Activated CD8-positive, alpha-beta T cell treated with anti-CD3 and anti-CD28 coated beads for 36 hours (primary cell): ENCODE results near the gene TFAP2E. TPM values are rescaled to one million over a fixed set of nuclear protein-coding genes. Genes with fewer than 3 reads are reported as not detected.

ENCODE experiments used
- ATAC-seq: fragments of 200-7000 bp; cut with Tn5 transposase; one replicate; pipeline ENCODE4 v1.10.0; 2021; ENCODE audit warnings: mild to moderate bottlenecking, moderate library complexity
- CTCF ChIA-PET: fragments of 350-600 bp; sonication (Branson Sonifier 250); formaldehyde crosslinking; loops from one replicate; lab custom pipeline; 2021; ENCODE audit warnings: antibody characterized with exemption; lab: Charles Lee
- POLR2A ChIA-PET: fragments of 350-600 bp; sonication (Branson Sonifier 250); formaldehyde crosslinking; loops from one replicate; lab custom pipeline; 2021; ENCODE audit warnings: antibody characterized with exemption; lab: Charles Lee
- DNase-seq: peaks from one replicate; pipeline ENCODE4 v3.0.0-alpha.2; 2020
- H3K27ac Mint-ChIP-seq: one replicate; pipeline ENCODE4 v1.8.0; 2021; ENCODE audit warnings: mild to moderate bottlenecking, mixed read lengths
- H3K27me3 Mint-ChIP-seq: one replicate; pipeline ENCODE4 v1.8.0; 2021; ENCODE audit warnings: mixed read lengths
- H3K36me3 Mint-ChIP-seq: one replicate; pipeline ENCODE4 v1.8.0; 2021; ENCODE audit warnings: low read depth, mixed read lengths
- H3K4me1 Mint-ChIP-seq: one replicate; pipeline ENCODE4 v1.8.0; 2021; ENCODE audit warnings: low read depth, mixed read lengths
- H3K4me3 Mint-ChIP-seq: one replicate; pipeline ENCODE4 v1.8.0; 2021; ENCODE audit warnings: mild to moderate bottlenecking, moderate library complexity, mixed read lengths
- H3K9me3 Mint-ChIP-seq: one replicate; pipeline ENCODE4 v1.8.0; 2021; ENCODE audit warnings: mixed read lengths
- CTCF ChIP-seq: fragments of 200-600 bp; IDR thresholded peaks from one replicate; pipeline ENCODE4 v1.8.0; 2022; ENCODE audit warnings: antibody characterized with exemption, mild to moderate bottlenecking
- intact Hi-C: fragments of 100-400 bp; cut with micrococcal nuclease; formaldehyde crosslinking; loops from one replicate; pipeline ENCODE4 v1.10.0; 2022
- total RNA-seq, 2 experiments: library from RNA; stranded (reverse); gene quantifications; one replicate each; pipeline ENCODE4 v1.2.3, GENCODE V29; 2021

Gene TFAP2E
- total RNA-seq, 2 experiments from 2014 or later = 0.56 to 0.58 TPM

DNA sequence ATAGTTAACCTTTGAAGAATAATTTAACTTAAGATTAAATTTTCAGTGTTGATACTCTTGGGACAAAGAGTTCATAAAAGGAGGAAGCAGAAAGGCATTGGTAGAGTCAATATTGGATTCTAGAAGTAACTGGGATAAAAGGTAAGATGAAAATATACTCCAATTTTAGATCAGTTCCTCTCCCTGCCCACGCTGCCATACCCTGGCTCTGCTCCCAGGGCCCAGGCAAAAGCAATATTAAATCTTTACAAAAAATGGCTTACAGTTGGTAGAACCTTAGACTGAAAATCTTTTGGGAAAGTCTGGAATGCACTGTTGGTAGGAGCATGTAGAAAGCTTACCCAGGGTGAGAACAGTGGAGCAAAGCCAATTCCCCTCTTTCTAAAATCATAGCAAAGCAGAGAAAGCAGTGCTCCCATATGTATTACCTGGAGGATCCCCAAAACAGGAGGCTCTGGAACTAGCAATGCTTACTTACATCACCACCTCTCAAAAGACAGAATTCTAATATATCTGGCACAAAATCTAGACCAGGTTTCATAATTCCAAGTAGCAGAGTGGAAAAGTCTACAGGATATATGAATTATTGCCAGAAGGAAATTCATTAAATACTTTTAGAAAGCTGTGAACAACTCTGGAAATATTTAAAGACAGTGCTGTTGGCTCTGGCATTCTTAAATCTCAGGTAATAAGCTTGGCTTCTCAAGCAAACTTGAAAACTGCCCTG, 40.5 kb upstream of the TFAP2E start:
- intact Hi-C loops = no loop called here
- peaks cover 31% of the 10 kb centered on the region for H3K36me3 Mint-ChIP-seq
- CTCF ChIA-PET = interaction anchor here (1.1 to 11.4 kb wide), 3 partner anchors 12 to 81 kb away, joined by 4 to 140 read pairs (median 5); no protein-coding TSS in a partner anchor
- H3K27ac Mint-ChIP-seq = no peak overlapping the region
- DNase-seq (no peak), ATAC-seq (no peak)
- peaks cover 29% of the 10 kb centered on the region for H3K4me1 Mint-ChIP-seq
- peaks cover 10% of the 10 kb centered on the region for H3K9me3 Mint-ChIP-seq
- POLR2A ChIA-PET = interaction anchor here (0.7 kb wide), 1 partner anchor 13 kb away, joined by 3 read pairs; no protein-coding TSS in a partner anchor
- TF ChIP-seq CTCF = no peak
- no peaks in the 10 kb centered on the region for H3K27me3 Mint-ChIP-seq
- H3K4me3 Mint-ChIP-seq = no peak overlapping the region

GRCh38 chr1:35533586-35533985, 39.5 kb upstream of the TFAP2E start:
- H3K4me1 Mint-ChIP-seq = peaks cover 36% of the 10 kb centered on the region
- no peak overlapping the region for H3K4me3 Mint-ChIP-seq
- no peak overlapping the region for H3K27ac Mint-ChIP-seq
- ChIA-PET CTCF (interaction anchor here (1.1 to 11.4 kb wide), 3 partner anchors 11 to 82 kb away, joined by 4 to 140 read pairs (median 5); no protein-coding TSS in a partner anchor), POLR2A (interaction anchor here (0.7 kb wide), 1 partner anchor 12 kb away, joined by 3 read pairs; no protein-coding TSS in a partner anchor)
- DNase-seq (no peak), ATAC-seq (no peak)
- TF ChIP-seq CTCF = no peak
- intact Hi-C loops = no loop called here
- peaks cover 29% of the 10 kb centered on the region for H3K36me3 Mint-ChIP-seq
- H3K9me3 Mint-ChIP-seq = peaks cover 10% of the 10 kb centered on the region
- no peaks in the 10 kb centered on the region for H3K27me3 Mint-ChIP-seq

DNA sequence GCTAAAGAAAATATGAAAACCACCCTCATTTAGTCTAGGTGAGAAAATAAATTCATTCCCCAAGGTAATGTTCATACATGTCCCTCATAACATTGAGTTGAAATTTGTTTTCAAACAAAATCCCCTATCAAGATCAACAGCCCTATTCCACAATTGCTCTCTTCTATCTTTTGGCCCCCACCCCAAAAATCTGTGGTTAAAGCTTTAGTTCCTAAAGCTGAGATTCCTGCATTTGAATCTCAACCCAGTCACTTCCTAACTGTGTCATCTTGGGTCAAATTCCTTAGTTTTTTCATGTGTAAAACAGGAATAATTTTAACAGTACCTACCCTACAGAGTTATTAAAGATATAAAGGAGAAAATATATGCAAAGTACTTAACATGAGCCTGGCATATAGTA, 37.9 kb upstream of the TFAP2E start:
- peaks cover 20% of the 10 kb centered on the region for H3K36me3 Mint-ChIP-seq
- no peak for ATAC-seq

GRCh38 chr1:35536556-35537162, 36.5 kb upstream of the TFAP2E start:
- ChIA-PET POLR2A (interaction anchor here (0.8 to 1.2 kb wide), 3 partner anchors 28 to 228 kb away, joined by 3 read pairs; no protein-coding TSS in a partner anchor), CTCF (interaction anchor here (0.8 to 11.4 kb wide), 5 partner anchors 8 to 85 kb away, joined by 3 to 140 read pairs (median 8); no protein-coding TSS in a partner anchor)
- Mint-ChIP-seq H3K27me3 (no peaks in the 10 kb centered on the region), H3K36me3 (peaks cover 20% of the 10 kb centered on the region), H3K4me1 (peaks cover 61% of the 10 kb centered on the region), H3K4me3 (peak overlapping the region; percentile 17), H3K27ac (peak overlapping the region; percentile 63), H3K9me3 (no peaks in the 10 kb centered on the region)
- intact Hi-C loops = no loop called here
- no peak for TF ChIP-seq CTCF
- ATAC-seq (peak; percentile 50), DNase-seq (peak; percentile 39)

More for the DNA sequence above, 37.9 kb upstream of the TFAP2E start:
- TF ChIP-seq CTCF = no peak
- POLR2A ChIA-PET = interaction anchor here (1.0 kb wide), 1 partner anchor 30 kb away, joined by 3 read pairs; no protein-coding TSS in a partner anchor
- Mint-ChIP-seq H3K4me1 (peaks cover 53% of the 10 kb centered on the region), H3K27ac (no peak overlapping the region), H3K9me3 (peaks cover 6% of the 10 kb centered on the region), H3K27me3 (no peaks in the 10 kb centered on the region), H3K4me3 (no peak overlapping the region)
- CTCF ChIA-PET = interaction anchor here (0.7 to 11.4 kb wide), 4 partner anchors 9 to 92 kb away, joined by 4 to 140 read pairs (median 6); no protein-coding TSS in a partner anchor
- intact Hi-C loops = no loop called here
- no peak for DNase-seq
